IMR-90 (cell line): ENCODE results near the gene TMEM135. TPM values are rescaled to one million over a fixed set of nuclear protein-coding genes. Genes with fewer than 3 reads are reported as not detected.

Source experiments
- ATAC-seq: fragments of 200-7000 bp; cut with Tn5 transposase; 2 replicates; pipeline ENCODE4 v1.9.1; 2020; ENCODE audit warnings: low read depth, mild to moderate bottlenecking, moderate library complexity
- BruUV-seq: library from RNA; stranded (reverse); fragments of 400-500 nt; replicated peaks from 2 replicates; lab custom pipeline; 2021; lab: Mats Ljungman, UMichigan
- CTCF ChIA-PET: fragments of 300-600 bp; formaldehyde crosslinking; extraction: SDS; loops from one replicate; lab custom pipeline; 2021; ENCODE audit warnings: antibody characterized with exemption; lab: Yijun Ruan, JAX
- POLR2A ChIA-PET: fragments of 300-600 bp; sonication (Branson Sonifier 250); formaldehyde crosslinking; loops from one replicate; lab custom pipeline; 2022; ENCODE audit warnings: antibody characterized with exemption; ENCODE audit not compliant: unreplicated experiment; lab: Charles Lee
- DNase-seq: peaks from one replicate; pipeline ENCODE4 v3.0.0; 2013
- H2AFZ ChIP-seq: replicated peaks from 2 replicates; pipeline ENCODE3; 2013; ENCODE audit warnings: low read length, mild to moderate bottlenecking; ENCODE audit not compliant: poor library complexity
- H2AK5ac ChIP-seq: 2 replicates; pipeline ENCODE4 v1.6.1; 2013; ENCODE audit warnings: low read depth, low read length, inconsistent platforms
- H2AK9ac ChIP-seq: replicated peaks from 2 replicates; pipeline ENCODE3; 2013; ENCODE audit warnings: mild to moderate bottlenecking, low read depth, low read length, moderate library complexity; ENCODE audit not compliant: poor library complexity
- H2BK120ac ChIP-seq: 2 replicates; pipeline ENCODE4 v1.6.1; 2013; ENCODE audit warnings: low read depth, low read length, inconsistent platforms
- H2BK15ac ChIP-seq: 3 replicates; pipeline ENCODE4 v1.6.1; 2013; ENCODE audit warnings: low read depth, low read length, inconsistent platforms
- H2BK20ac ChIP-seq: 2 replicates; pipeline ENCODE4 v1.6.1; 2013; ENCODE audit warnings: low read depth, mild to moderate bottlenecking, inconsistent platforms, low read length, moderate library complexity
- H2BK5ac ChIP-seq: 2 replicates; pipeline ENCODE4 v1.6.1; 2013; ENCODE audit warnings: mild to moderate bottlenecking, low read depth, low read length, inconsistent platforms; ENCODE audit not compliant: poor library complexity, severe bottlenecking
- H3K14ac ChIP-seq: replicated peaks from 2 replicates; pipeline ENCODE4 v1.6.1; 2013; ENCODE audit warnings: low read depth, low read length, inconsistent platforms
- H3K18ac ChIP-seq: 2 replicates; pipeline ENCODE4 v1.6.1; 2013; ENCODE audit warnings: low read depth, low read length, control low read depth
- H3K23ac ChIP-seq: 2 replicates; pipeline ENCODE4 v1.6.1; 2013; ENCODE audit warnings: low read depth, low read length, inconsistent platforms
- H3K27ac ChIP-seq: 2 replicates; pipeline ENCODE4 v1.5.1; 2013; ENCODE audit warnings: mild to moderate bottlenecking, control low read depth, low read length; ENCODE audit not compliant: insufficient read depth
- H3K27me3 ChIP-seq: 2 replicates; pipeline ENCODE4 v1.6.1; 2013; ENCODE audit warnings: low read length; ENCODE audit not compliant: control insufficient read depth, insufficient read depth
- H3K36me3 ChIP-seq: 2 replicates; pipeline ENCODE4 v1.6.1; 2013; ENCODE audit warnings: low read length, mixed read lengths; ENCODE audit not compliant: control insufficient read depth, insufficient read depth
- H3K4ac ChIP-seq: 2 replicates; pipeline ENCODE4 v1.6.1; 2013; ENCODE audit warnings: low read depth, low read length, inconsistent platforms
- H3K4me1 ChIP-seq: 2 replicates; pipeline ENCODE4 v1.6.1; 2013; ENCODE audit warnings: low read length, mixed read lengths; ENCODE audit not compliant: control insufficient read depth, insufficient read depth
- H3K4me2 ChIP-seq: 2 replicates; pipeline ENCODE4 v1.6.1; 2013; ENCODE audit warnings: low read depth, mild to moderate bottlenecking, control low read depth, low read length, moderate library complexity
- H3K4me3 ChIP-seq: 2 replicates; pipeline ENCODE4 v1.5.1; 2013; ENCODE audit warnings: low read depth, mild to moderate bottlenecking, control low read depth, low read length, moderate library complexity; ENCODE audit not compliant: insufficient read depth
- H3K56ac ChIP-seq: 2 replicates; pipeline ENCODE4 v1.6.1; 2013; ENCODE audit warnings: low read length, inconsistent platforms; ENCODE audit not compliant: insufficient read depth; ENCODE audit errors: extremely low read depth
- H3K79me1 ChIP-seq, 2 experiments: 2 replicates each; pipeline ENCODE4 v1.6.1; 2013; ENCODE audit warnings: low read length in 2 of 2, inconsistent platforms in 1 of 2, low read depth in 1 of 2
- H3K9ac ChIP-seq: 2 replicates; pipeline ENCODE4 v1.6.1; 2013; ENCODE audit warnings: low read depth, low read length, control low read depth
- H3K9me1 ChIP-seq: 2 replicates; pipeline ENCODE4 v1.6.1; 2013; ENCODE audit warnings: low read length, inconsistent platforms; ENCODE audit not compliant: insufficient read depth
- H3K9me3 ChIP-seq: 2 replicates; pipeline ENCODE4 v1.6.1; 2013; ENCODE audit warnings: low read length; ENCODE audit not compliant: control insufficient read depth, insufficient read depth
- H4K20me1 ChIP-seq: 2 replicates; pipeline ENCODE4 v1.6.1; 2013; ENCODE audit warnings: low read length, inconsistent platforms; ENCODE audit not compliant: insufficient read depth
- H4K5ac ChIP-seq: 2 replicates; pipeline ENCODE4 v1.6.1; 2013; ENCODE audit warnings: mild to moderate bottlenecking, low read depth, low read length, control low read depth
- H4K8ac ChIP-seq, 2 experiments: 2 replicates each; pipeline ENCODE4 v1.6.1; 2013; ENCODE audit warnings: low read depth in 2 of 2, low read length in 2 of 2, control low read depth in 1 of 2, inconsistent platforms in 1 of 2
- H4K91ac ChIP-seq: 2 replicates; pipeline ENCODE4 v1.6.1; 2013; ENCODE audit warnings: low read depth, low read length, inconsistent platforms; ENCODE audit not compliant: insufficient read depth
- BHLHE40 ChIP-seq: fragments of 150-350 bp; IDR thresholded peaks from 2 replicates; pipeline ENCODE4 v1.6.1; 2016; ENCODE audit warnings: mild to moderate bottlenecking, low read depth, low read length
- ELK1 ChIP-seq: fragments of 150-350 bp; IDR thresholded peaks from 2 replicates; pipeline ENCODE4 v1.6.1; 2016; ENCODE audit warnings: low read depth, mild to moderate bottlenecking, low read length, moderate library complexity, borderline replicate concordance
- MAFK ChIP-seq: IDR thresholded peaks from 2 replicates; pipeline ENCODE4 v1.6.1; 2012; ENCODE audit warnings: low read depth, low read length, improper control_type of control experiment
- WGBS, 2 experiments: methylation state at CpG; one replicate each; pipeline versions ENCODE4 v1.1.5 to v1.1.7; 2013; ENCODE audit warnings: missing lambda C conversion rate in 2 of 2; ENCODE audit not compliant: insufficient read length in 1 of 2; ENCODE audit errors: extremely low coverage in 2 of 2; 5-methylcytosine and 5-hydroxymethylcytosine counted together
- dilution Hi-C: fragments of 300-500 bp; cut with HindIII; formaldehyde crosslinking; loops from one replicate; pipeline ENCODE4 v1.14.3; 2018; ENCODE audit warnings: low sequenced_read_pairs; ENCODE audit not compliant: unreplicated experiment
- in situ Hi-C: fragments of 300-500 bp; cut with MboI; formaldehyde crosslinking; loops from 3 replicates; pipeline ENCODE4 v1.14.3; 2019; ENCODE audit warnings: low sequenced_read_pairs, inconsistent platforms, mixed read lengths
- intact Hi-C: fragments of 100-400 bp; cut with micrococcal nuclease; formaldehyde crosslinking; loops from 2 replicates; pipeline ENCODE4 v1.10.0; 2022
- polyA plus RNA-seq, 3 experiments: library from polyadenylated mRNA; depleted of rRNA; stranded (reverse); fragments of >200 nt; gene quantifications; 2 replicates each; pipeline ENCODE4 v1.2.3, GENCODE V29; 2012; ENCODE audit warnings: low replicate concordance in 1 of 3
- total RNA-seq: library from RNA; depleted of rRNA; stranded (reverse); fragments of >200 nt; gene quantifications from 2 replicates; pipeline ENCODE4 v1.2.3, GENCODE V29; 2012

The TMEM135 gene
- total and polyA plus RNA-seq, 2 of the 4 experiments (the other 2 are of a cell fraction): 3.9 to 5.9 TPM

GRCh38 chr11:87254562-87254961 lies 216.8 kb downstream of the TMEM135 start:
- Histone ChIP-seq H3K9me3 (no peaks in the 10 kb centered on the region), H2BK15ac (no peak overlapping the region), H3K9me1 (no peaks in the 10 kb centered on the region), H2AFZ (no peak overlapping the region), H3K27me3 (no peaks in the 10 kb centered on the region), H3K18ac (no peak overlapping the region), H3K23ac (no peak overlapping the region), H2BK20ac (no peak overlapping the region), H3K79me1 (no peaks in the 10 kb centered on the region), H3K56ac (no peak overlapping the region), H3K4me2 (no peak overlapping the region), H4K8ac (no peak overlapping the region), H4K5ac (no peak overlapping the region), H3K27ac (no peak overlapping the region), H3K9ac (no peak overlapping the region), H3K4me3 (no peak overlapping the region), H4K20me1 (no peaks in the 10 kb centered on the region), H3K4me1 (no peaks in the 10 kb centered on the region), H2BK5ac (no peak overlapping the region), H2AK9ac (no peak overlapping the region), H3K4ac (no peak overlapping the region), H3K36me3 (no peaks in the 10 kb centered on the region), H2BK120ac (no peak overlapping the region), H4K91ac (no peak overlapping the region), H3K14ac (no peak overlapping the region), H2AK5ac (no peak overlapping the region)
- in situ Hi-C loops (no loop called here), dilution Hi-C loops (no loop called here), intact Hi-C loops (no loop called here)
- DNase-seq (no peak), ATAC-seq (no peak)
- ChIA-PET POLR2A (no interaction called here), CTCF (no interaction called here)
- TF ChIP-seq MAFK (no peak), BHLHE40 (no peak), ELK1 (no peak)
- no CpG with 5 or more reads among the region's 2 CpGs for WGBS, 2 experiments
- no TSS peak for BruUV-seq
